ENCODE data around the gene DNTTIP2.

DNA sequence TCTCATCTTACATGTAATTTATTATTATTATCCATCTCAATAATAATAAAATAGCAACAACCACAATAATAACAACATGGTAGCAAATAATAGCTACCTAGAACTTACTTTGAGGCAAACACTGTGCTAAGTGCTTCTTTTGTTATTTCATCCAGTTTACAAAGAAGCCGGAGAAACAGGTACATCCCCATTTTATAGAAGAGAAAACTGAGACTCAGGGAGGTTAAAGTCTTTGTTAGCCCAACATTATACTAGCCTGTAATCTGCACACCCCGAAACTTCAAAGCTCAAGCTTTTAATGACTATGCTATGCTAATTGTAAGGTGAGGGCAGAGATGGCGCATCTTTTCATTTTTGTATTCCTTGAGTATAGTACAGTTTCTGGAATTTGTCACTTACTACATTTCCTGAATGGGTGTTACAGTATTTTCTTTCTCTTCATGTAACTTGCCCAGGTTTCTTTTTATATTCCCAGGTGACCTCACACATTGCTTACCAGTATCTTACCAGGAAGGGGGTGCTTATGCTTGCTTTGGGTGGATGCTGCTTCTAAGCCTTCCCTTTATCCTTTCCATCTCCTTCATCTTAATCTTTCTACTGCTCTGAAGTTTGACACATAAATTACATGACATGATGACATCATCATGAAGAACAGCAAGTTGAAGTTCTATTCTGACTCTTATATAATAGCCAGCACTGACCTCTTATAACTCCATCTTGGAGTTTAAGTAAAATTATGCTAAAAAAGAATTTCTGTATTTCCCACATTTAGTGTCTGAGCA is 21.9 kb upstream of the DNTTIP2 start:
- TF ChIP-seq, protein P1, sequence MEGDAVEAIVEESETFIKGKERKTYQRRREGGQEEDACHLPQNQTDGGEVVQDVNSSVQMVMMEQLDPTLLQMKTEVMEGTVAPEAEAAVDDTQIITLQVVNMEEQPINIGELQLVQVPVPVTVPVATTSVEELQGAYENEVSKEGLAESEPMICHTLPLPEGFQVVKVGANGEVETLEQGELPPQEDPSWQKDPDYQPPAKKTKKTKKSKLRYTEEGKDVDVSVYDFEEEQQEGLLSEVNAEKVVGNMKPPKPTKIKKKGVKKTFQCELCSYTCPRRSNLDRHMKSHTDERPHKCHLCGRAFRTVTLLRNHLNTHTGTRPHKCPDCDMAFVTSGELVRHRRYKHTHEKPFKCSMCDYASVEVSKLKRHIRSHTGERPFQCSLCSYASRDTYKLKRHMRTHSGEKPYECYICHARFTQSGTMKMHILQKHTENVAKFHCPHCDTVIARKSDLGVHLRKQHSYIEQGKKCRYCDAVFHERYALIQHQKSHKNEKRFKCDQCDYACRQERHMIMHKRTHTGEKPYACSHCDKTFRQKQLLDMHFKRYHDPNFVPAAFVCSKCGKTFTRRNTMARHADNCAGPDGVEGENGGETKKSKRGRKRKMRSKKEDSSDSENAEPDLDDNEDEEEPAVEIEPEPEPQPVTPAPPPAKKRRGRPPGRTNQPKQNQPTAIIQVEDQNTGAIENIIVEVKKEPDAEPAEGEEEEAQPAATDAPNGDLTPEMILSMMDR (conservative IDR thresholded peaks at IDR 0.05; ENCODE audit: low read length): no peak
- TF ChIP-seq EZH2phosphoT487 (IDR thresholded peaks at IDR 0.05; ENCODE audit: borderline replicate concordance, low read depth, low read length): no peak
